Skeletal muscle cell (primary cell): ENCODE data around the gene ATP4B.

ENCODE experiments used
- DNase-seq: peaks from one replicate; pipeline ENCODE4 v3.0.0-alpha.2; 2010; ENCODE audit warnings: low read depth
- H3K4me3 ChIP-seq: 2 replicates; pipeline ENCODE4 v1.5.1; 2011; ENCODE audit warnings: low read depth, mild to moderate bottlenecking, control low read depth, low read length, moderate library complexity

The ATP4B gene

DNA sequence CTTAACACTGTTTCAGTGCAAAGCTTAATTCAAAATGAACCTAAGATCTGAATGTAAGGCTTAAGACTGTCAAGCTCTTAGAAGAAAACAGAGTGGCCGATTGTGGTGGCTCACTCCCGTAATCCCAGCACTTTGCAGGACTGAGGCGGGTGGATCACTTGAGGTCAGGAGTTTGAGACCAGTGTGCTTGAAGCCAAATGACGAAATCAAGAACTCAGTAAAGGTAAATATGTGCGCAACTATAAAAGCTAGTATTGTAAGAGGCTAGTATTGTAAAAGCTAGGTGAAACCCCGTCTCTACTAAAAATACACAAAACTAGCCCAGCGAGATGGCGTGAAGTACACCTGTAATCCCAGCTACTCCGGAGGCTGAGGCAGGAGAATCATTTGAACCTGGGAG lies 12.7 kb downstream of the ATP4B start:
- no peak for DNase-seq

DNA sequence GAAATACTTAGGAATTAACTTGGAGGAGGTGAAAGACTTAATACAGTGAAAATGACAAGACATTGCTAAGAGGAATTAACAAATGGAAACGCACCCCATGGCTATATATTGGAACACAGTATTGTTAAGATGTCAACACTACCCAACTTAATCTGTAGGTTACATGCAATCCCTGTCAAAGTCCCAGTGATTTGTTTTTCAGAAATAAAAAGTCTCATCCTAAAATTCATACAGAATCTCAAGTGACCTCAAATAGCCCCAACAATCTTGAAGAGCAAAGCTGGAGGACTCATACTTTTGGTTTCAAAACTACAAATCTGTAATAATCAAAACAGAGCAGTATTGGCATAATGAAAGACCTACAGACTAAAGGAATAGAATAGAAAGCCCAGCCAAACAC lies 13.2 kb downstream of the ATP4B start:
- H3K4me3 ChIP-seq, result no peak overlapping the region
- no peak for DNase-seq

More for the DNA sequence above, 12.7 kb downstream of the ATP4B start:
- no peak overlapping the region for H3K4me3 ChIP-seq

DNA sequence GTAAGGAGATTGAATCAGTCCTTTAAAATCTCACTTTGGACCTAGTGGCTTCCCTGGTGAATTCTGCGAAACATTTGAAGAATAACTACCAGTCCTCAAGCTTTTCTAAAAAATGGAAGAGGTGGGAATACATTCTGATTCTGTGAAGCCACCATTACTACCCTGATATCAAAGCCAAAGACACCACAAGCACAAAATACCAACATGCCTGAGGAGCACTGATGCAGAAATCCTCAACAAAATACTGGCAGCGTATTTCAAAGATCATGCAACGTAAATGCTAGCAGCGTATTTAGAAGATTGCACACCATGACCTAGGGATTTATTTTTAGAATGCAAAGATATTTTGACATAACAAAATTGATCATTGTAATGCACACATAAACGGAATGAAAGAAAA lies 14.4 kb downstream of the ATP4B start:
- DNase-seq, result no peak
- no peak overlapping the region for H3K4me3 ChIP-seq

DNA sequence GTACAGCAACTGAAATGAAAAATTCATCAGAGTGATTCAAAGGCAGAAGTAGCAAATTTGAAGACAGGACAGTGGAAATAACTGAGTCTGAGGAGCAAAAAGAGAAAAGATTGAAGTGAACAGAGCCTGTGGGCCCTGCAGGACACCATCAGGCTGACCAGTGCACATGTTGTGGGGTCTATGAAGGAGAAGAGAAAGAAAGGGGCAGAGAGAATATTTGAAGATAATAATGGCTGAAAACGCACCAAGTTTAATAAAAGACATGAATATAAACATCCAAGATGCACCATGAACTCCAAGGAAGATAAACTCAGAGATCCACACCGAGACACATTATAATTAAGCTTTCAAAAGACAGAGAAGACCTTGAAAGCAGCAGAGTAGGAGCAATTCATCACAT lies 15.4 kb downstream of the ATP4B start:
- no peak for DNase-seq
- no peak overlapping the region for H3K4me3 ChIP-seq

DNA sequence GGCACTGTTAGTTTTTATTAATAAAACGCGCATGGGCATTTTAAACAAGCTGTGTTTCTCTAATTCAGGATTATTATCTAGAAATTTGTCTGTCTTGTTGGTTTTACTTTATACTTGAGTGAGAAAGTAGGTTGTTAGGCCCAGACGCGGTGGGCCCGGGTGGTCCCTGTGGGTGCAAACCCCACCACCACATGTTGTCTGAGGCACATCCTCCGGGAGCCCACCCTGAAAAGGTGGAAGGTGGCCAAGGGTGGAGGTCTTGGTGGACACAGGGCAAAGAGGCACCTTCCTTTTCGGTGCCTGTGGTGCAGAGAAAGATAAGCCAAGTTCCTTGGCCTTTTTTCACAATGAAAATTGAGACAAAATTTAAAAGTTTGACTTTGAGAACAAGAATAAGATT lies 16.6 kb downstream of the ATP4B start:
- no peak for DNase-seq
- H3K4me3 ChIP-seq, result no peak overlapping the region

DNA sequence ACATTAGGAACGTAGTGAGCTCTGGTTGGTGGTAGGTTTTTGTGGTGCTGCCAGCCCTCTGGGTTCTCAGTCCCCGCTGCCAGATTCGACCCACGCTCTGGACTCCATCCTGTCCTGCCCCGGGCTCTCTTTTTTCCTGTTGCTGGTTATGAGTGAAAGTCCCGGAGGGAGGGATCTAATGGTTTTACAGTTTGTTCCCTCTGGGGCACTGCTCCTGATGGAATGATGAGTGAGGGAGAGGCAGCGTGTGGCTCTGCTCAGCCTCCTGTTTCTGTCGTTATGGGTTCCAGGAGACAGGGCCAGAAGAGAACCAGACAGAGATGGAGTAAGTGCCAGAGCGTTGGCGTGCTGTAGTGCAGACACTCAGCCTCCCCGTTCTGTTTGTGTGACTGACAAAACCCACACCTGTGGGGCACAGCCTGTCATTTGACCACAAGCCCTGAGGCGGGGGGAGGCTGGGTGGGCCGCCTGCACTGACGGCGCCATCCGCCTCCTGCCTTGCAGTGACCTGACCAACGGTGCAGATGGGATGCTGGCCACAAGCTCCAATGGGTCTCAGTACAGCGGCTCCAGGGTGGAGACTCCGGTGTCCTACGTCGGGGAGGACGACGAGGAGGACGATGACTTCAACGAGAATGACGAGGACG lies 18.3 kb downstream of the ATP4B start:
- H3K4me3 ChIP-seq, result no peak overlapping the region
- DNase-seq, result no peak

DNA sequence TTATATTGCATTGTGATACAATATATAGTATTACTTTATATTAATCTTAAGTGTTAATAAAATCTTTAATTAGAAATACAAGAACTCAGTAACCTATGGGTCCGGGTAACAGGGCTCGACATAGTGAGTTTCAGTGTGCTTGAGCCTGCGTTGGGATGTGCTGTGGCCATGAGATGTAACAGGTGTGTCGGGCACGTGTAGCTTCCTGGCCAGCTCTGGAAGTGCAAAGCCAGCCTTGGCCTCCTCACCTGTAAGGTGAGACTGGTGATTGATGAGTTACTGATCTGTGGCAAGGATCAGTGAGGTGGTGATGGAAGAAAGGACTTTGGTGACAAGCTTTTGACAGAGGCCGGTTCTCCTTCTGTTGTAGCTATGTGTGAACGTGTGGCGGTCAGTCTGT lies 19.2 kb downstream of the ATP4B start:
- DNase-seq, result no peak
- no peak overlapping the region for H3K4me3 ChIP-seq

DNA sequence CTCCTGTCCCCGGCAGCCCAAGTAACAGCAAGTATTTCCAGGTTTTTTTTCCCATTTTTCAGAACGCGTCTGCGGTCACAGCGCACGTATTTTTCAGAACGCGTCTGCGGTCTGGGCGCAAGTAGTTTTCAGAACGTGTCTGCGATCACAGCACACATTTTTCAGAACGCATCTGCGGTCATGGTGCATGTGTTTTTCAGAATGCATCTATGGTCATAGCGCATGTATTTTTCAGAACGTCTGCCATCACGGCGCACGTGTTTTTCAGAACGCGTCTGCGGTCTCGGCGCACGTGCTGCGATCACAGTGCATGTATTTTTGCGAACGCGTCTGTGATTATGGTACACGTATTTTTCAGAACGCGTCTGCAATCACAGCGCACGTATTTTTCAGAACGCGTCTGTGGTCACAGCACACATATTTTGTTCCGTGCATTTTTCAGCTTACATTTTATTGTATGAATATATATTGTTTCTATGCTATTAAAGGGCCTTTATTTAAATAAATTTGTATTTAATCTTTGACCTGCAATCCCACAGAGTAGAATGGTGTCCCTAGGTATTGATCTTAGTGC lies 19.7 kb downstream of the ATP4B start:
- H3K4me3 ChIP-seq, result no peak overlapping the region
- no peak for DNase-seq

DNA sequence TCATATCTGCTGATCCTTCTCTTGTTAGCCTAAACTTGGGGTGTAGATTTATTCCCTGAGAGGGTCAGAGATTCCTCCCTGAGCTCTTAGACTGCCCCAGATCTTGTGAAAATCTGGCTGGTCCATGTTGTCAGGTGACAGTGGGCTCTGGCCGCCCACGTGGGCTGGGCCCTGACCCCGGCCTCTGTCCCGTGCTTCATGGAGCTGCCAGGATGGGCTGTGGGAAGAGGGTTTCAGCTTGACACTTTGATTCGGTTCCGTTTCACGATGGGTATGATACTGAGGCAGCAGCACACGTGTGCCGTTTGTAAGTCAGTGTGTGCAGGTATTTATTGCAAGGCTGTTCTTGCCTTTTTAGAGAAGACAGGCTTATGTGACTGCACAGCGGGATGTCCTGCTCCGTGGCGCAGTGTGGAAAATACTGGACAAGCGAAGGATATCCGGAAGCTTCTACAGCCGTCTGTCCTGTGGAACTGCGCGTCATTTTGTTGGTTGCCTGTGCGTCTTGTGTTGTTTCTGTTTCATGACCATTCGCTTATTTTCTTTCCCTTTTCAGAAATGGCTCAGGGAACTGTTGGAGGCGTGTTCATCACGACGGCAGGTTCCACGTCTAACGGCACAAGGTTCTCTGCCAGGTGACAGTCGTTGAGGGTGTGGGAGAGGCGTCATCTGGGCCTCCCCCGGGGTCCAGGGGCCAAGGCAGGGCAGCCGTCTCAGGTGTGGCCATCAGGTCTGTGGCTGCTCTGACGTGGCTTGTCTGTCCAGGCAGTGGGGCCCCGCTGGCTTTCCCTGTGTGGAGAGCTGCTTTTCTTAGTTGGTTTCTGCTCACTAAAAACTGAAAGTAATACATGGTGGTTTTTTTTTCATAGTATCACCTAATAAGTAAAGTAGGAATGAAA lies 20.5 kb downstream of the ATP4B start:
- no peak overlapping the region for H3K4me3 ChIP-seq
- DNase-seq, result no peak

DNA sequence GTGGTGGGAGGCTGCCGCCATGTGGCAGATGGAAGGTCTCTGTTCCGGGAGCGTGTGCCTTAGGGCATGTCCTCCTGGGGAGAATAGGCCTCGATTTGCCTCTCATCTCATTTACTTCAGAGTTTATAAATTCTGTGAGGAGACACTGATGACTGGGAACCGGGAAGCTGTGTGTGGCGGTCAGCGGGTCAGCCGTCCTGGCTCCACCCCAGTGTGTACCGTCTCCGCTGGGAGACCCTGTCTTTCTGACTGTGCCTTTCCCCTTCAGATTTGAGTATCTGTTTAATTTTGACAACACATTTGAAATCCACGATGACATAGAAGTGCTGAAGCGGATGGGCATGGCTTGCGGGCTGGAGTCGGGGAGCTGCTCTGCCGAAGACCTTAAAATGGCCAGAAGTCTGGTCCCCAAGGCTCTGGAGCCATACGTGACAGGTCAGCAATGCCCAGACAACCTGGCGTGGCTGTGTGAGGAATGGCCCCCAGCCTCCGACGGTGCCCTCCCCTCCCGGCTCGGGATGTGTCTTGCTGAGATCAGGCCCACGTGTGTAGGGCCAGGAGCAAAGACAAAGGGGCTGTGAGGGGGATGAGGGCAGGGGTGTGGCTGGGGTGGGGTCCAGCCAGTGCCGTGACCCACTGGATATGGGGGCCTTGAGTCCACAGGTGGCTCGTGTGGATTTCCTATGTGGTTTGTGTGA lies 21.6 kb downstream of the ATP4B start:
- H3K4me3 ChIP-seq, result no peak overlapping the region
- no peak for DNase-seq

DNA sequence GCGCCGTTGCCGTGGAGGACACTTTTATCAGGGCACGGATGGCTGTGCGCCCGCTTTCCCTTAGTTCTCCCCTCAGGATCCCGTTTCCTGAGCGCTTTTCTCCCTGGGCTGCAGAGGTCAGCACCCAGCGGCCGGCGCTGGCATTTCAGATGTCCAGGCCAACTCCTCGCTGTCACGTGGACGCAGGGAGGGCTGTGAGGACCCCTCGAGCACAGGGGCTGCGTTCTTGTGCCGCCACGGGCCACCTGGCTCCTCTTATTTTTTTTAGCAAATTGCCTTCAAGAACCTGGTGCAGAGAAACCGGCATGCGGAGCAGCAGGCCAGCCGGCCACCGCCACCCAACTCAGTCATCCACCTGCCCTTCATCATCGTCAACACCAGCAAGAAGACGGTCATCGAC lies 22.3 kb downstream of the ATP4B start:
- H3K4me3 ChIP-seq, result no peak overlapping the region
- no peak for DNase-seq

DNA sequence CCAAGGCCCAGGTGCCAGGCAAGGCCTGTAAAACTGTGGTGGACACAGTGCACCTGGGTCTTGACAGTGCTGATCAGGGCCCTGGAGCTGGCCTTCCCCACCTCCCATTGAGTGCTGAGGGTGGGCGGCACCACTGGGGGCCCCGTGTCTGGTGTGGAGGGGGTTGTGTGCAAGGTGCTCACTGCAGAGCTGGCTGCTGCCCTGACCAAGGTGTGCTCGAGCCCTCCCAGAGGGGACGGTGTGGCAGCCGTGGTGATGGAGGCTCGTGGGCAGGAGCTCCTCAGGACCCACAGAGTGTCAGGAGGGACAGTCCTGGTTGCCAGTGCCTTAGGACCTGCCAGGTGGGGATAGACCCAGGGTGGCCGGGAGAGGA lies 23.0 kb downstream of the ATP4B start:
- DNase-seq, result no peak
- H3K4me3 ChIP-seq, result no peak overlapping the region

DNA sequence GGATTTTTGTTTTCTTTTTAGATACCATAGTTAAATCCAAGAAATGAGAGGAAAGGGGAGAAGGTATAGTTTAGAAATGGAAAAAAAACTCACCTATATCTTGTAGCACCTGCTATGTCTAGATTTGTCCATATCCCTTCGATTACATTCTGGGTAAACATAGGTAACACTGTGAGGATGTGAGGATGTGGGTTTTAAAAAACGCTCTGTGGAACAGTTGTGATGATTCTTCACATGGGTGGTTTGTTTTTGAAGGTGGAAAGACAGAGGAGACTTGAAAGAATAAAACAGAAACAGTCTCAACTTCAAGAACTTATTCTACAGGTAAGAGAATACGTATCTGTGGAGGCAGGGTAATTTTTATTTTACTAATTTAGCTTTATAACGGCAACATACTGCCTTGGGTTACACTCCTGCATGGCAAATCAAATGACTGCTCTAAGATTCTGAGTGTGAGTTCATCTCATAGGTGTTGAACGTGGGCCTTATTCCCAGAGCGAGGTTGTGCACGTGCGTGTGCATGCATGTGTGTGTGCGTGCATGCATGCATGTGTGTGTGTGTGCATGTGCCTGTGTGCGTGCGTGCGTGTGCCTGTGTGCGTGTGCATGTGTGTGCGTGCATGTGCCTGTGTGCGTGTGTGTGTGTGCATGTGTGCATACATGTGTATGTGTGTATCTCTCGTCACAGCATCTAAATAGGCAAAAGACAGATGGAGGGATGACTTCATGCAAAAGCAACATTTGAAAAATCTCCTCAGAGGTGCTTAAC lies 23.5 kb downstream of the ATP4B start:
- DNase-seq, result no peak
- H3K4me3 ChIP-seq, result no peak overlapping the region

DNA sequence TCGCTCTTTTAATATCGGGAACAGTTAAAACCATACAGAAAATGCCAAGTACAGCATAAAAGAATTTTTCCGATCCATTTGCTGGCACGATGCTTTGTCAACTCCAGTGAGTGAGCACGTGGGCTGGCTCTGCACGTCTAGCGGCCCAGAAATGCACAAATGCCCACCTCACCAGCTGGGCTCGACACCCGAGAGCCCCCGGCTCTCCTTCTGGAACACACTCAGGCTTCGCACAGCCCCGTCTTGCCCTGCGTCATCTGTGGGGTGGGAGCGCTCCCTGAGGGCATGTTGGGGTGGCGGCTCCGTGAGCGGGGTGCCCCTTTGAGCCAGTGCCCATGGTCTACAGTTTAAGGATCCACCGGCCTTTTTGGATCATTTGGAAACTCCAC lies 24.5 kb downstream of the ATP4B start:
- no peak for DNase-seq
- no peak overlapping the region for H3K4me3 ChIP-seq

DNA sequence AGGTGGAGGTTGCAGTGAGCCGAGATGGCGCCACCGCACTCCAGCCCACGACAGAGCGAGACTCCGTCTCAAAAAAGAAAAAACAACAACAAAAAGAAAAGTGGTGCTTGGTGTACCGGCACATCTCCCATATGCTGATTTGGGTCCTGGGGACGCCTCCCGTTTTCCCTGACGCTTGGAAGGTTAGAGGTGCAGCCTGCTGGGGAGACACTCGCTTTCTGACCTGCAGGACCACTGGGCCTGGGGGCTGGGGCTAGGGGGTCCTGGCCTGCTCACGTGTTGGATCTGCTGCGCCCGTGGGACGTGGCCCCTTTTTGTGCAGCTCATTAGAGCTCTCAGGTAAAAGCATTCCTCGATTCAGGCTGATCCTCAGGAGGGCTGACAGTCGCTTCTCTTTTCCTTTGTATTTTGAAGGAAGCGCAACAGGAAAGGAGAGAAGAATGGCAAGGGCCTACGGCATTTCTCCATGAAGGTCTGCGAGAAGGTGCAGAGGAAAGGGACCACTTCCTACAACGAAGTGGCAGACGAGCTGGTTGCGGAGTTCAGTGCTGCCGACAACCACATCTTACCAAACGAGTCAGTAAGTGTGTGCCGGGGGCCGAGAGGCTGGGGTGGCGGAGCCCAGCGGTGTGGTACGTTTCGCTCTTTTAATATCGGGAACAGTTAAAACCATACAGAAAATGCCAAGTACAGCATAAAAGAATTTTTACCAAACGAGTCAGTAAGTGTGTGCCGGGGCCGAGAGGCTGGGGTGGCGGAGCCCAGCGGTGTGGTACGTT lies 25.1 kb downstream of the ATP4B start:
- no peak for DNase-seq
- no peak overlapping the region for H3K4me3 ChIP-seq

DNA sequence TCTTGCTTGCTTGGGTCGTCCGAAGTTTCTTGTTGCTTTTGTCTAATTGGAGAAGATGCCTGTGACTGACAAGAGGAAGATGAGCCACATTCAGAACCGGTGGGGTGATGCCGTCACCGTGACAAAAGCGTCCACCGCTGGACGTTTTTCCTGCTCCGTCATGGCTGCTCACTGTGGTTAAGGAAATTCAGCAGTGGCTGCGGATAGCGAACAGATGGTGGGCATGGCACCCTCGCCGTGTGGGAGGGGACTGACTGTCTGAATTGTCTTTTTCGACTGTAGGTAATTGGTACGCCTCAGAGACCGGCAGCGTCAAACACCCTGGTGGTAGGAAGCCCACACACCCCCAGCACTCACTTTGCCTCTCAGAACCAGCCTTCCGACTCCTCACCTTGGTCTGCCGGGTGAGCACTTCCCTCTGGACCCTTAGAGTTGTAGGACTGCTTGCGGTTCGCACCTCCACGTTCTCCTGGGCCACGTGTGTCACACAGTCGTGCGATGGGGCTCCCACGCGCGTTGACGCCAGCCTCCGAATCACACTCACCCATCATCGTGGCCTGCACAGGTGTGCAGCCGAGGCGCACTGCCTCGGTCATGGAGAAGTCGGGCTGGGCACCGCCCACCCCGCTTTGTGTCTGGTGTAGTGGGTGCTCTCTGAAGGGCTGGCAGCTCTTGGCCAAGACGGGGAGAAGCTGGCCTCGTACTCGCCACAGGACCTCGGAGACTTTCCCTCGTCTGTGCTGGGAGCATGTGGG lies 26.5 kb downstream of the ATP4B start:
- H3K4me3 ChIP-seq, result no peak overlapping the region
- DNase-seq, result no peak

DNA sequence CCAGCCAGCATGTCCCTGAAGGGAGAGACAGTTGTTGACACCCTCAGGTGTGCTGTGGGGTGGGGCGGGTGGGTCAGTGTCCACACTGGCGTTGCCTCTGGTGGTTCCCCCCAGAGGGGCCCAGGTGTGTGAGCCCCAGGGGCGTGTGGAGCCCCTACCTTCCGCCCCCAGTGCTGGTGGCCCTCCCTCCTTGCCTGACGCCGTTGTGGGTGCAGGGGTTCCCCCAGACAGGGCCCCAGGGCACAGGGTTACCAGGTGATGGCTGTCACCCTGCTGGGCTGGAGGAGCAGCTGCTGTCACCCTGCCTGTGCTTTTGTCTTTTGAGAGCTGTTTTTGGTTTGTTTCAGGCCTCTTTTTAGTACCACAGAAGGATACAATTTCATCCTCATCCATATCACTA lies 27.2 kb downstream of the ATP4B start:
- no peak for DNase-seq
- no peak overlapping the region for H3K4me3 ChIP-seq

DNA sequence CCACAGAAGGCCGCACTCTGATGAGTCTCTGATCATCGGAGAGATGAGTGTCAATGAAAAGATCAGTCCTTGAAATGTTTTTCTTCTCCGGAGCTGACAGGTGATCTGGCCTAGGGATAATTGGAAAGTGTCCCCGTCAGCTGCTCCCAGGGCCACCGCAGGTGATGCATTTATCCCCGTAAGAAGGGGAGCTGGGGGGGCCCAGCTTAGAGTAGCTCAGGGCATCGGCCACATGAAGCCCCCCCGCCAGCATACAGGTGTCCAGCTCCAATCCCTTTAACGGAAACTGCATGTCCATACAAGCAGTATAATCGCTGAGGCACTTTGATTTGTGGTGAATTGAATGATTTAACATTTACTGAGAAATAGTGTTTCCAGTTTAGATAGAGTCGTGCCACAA lies 27.7 kb downstream of the ATP4B start:
- no peak for DNase-seq
- no peak overlapping the region for H3K4me3 ChIP-seq
